Activated effector memory CD4-positive, alpha-beta T cell treated with anti-CD3 and anti-CD28 coated beads, Interleukin-2, amount 50 U/mL, for 16 hours (primary cell): Measurements from ENCODE around the gene BCL11A.

Experiments used
- DNase-seq: peaks from one replicate; pipeline ENCODE4 v3.0.0-alpha.2; 2020

BCL11A gene

GRCh38 chr2:60456115-60456770 lies 97.2 kb downstream of the BCL11A start:
- no peak for DNase-seq

GRCh38 chr2:60453872-60454271 lies 99.6 kb downstream of the BCL11A start:
- DNase-seq, result no peak

- DNase-seq, result no peak
Measured at GRCh38 chr2:60453301-60453700, 100.2 kb downstream of the BCL11A start.

GRCh38 chr2:60450488-60450887 lies 103.0 kb downstream of the BCL11A start:
- DNase-seq, result no peak

GRCh38 chr2:60447943-60448342 lies 105.5 kb downstream of the BCL11A start:
- DNase-seq, result no peak

GRCh38 chr2:60446413-60447267 lies 106.8 kb downstream of the BCL11A start:
- no peak for DNase-seq

- no peak for DNase-seq
Measured at GRCh38 chr2:60445684-60446179, 107.7 kb downstream of the BCL11A start.

GRCh38 chr2:60442608-60443007 lies 110.8 kb downstream of the BCL11A start:
- no peak for DNase-seq

- DNase-seq, result no peak
Measured at GRCh38 chr2:60441800-60442199, 111.7 kb downstream of the BCL11A start.

GRCh38 chr2:60440767-60441163 lies 112.7 kb downstream of the BCL11A start:
- no peak for DNase-seq

GRCh38 chr2:60440079-60440766 lies 113.2 kb downstream of the BCL11A start:
- DNase-seq, result no peak

- DNase-seq, result no peak
Measured at GRCh38 chr2:60439219-60439974, 114.1 kb downstream of the BCL11A start.

GRCh38 chr2:60438653-60439052 lies 114.8 kb downstream of the BCL11A start:
- DNase-seq, result no peak

- DNase-seq, result no peak
Measured at GRCh38 chr2:60438131-60438530, 115.3 kb downstream of the BCL11A start.

GRCh38 chr2:60437080-60437696 lies 116.3 kb downstream of the BCL11A start:
- DNase-seq, result no peak

- DNase-seq, result no peak
Measured at GRCh38 chr2:60433018-60433596, 120.3 kb downstream of the BCL11A start.

- no peak for DNase-seq
Measured at GRCh38 chr2:60432035-60432601, 121.3 kb downstream of the BCL11A start.

- DNase-seq, result no peak
Measured at GRCh38 chr2:60429681-60430080, 123.8 kb downstream of the BCL11A start.

- no peak for DNase-seq
Measured at GRCh38 chr2:60426880-60427279, 126.6 kb downstream of the BCL11A start.

- no peak for DNase-seq
Measured at GRCh38 chr2:60426341-60426740, 127.1 kb downstream of the BCL11A start.

GRCh38 chr2:60424233-60424632 lies 129.2 kb downstream of the BCL11A start:
- DNase-seq, result no peak

- no peak for DNase-seq
Measured at GRCh38 chr2:60423505-60423904, 129.9 kb downstream of the BCL11A start.
